Measurements from ENCODE around the gene SLCO2A1.

SLCO2A1 gene

GRCh38 chr3:133895208-133896001 is 134.3 kb downstream of the SLCO2A1 start, which contains the start of gene RAB6B:
Gene RAB6B, minus strand, starts transcription at chr3:133895882. Its CDS starts 416 bp downstream, at chr3:133895466.
- DNase-seq: peak; percentile 34

GRCh38 chr3:133894353-133895207 is 135.1 kb downstream of the SLCO2A1 start:
- no peak for DNase-seq

- no peak for DNase-seq
These were observed 135.9 kb downstream of the SLCO2A1 start for GRCh38 chr3:133893683-133894352.

- DNase-seq: peak; percentile 11
These were observed 137.0 kb downstream of the SLCO2A1 start for GRCh38 chr3:133892541-133893231.

- DNase-seq: peak; percentile 52
These were observed 137.9 kb downstream of the SLCO2A1 start for GRCh38 chr3:133891662-133892378.

GRCh38 chr3:133890972-133891644 is 138.6 kb downstream of the SLCO2A1 start:
- no peak for DNase-seq

GRCh38 chr3:133890037-133890436 is 139.7 kb downstream of the SLCO2A1 start:
- no peak for DNase-seq

- no peak for DNase-seq
These were observed 140.9 kb downstream of the SLCO2A1 start for GRCh38 chr3:133888726-133889340.

- no peak for DNase-seq
These were observed 141.7 kb downstream of the SLCO2A1 start for GRCh38 chr3:133887803-133888703.

GRCh38 chr3:133887074-133887802 is 142.5 kb downstream of the SLCO2A1 start:
- no peak for DNase-seq

- no peak for DNase-seq
These were observed 143.5 kb downstream of the SLCO2A1 start for GRCh38 chr3:133886031-133886722.

- no peak for DNase-seq
These were observed 144.6 kb downstream of the SLCO2A1 start for GRCh38 chr3:133884887-133885711.

- DNase-seq: no peak
These were observed 145.5 kb downstream of the SLCO2A1 start for GRCh38 chr3:133884054-133884886.

GRCh38 chr3:133883641-133884040 is 146.1 kb downstream of the SLCO2A1 start:
- DNase-seq: no peak

GRCh38 chr3:133882986-133883586 is 146.6 kb downstream of the SLCO2A1 start:
- DNase-seq: no peak
